Measurements from ENCODE around the gene RPL3. TPM values are rescaled to one million over a fixed set of nuclear protein-coding genes. Genes with fewer than 3 reads are reported as not detected.

Gene RPL3
- total RNA-seq, 1 experiment from 2014 or later: 1,699 TPM

DNA sequence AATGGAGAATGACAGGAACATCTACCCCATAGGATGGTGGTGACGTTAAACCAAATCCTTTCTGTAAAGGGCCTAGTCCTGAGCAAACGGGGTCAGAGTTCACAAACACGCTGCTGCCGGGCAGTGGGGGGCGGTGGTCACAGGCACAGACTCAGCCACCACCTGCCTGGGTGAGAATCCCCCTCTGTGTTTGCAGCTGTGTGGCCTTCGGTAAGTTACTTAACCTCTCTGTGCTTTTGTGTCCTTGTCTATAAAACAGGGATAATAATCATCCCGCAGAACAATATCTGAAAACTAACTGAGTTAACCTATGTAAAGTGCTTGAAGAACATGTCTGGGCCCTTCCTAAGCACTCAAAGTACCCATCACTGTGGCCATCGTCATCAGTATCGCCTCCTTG is 48.6 kb downstream of the RPL3 start:
- no peaks in the 10 kb centered on the region for H3K27me3 ChIP-seq (ENCODE audit: insufficient read depth, low read depth)
- no peaks in the 10 kb centered on the region for H3K36me3 ChIP-seq (ENCODE audit: low read depth)
- no TSS peak for BruUV-seq (replicated peaks)
- peaks cover 22% of the 10 kb centered on the region for H3K4me1 ChIP-seq (replicated peaks; ENCODE audit: insufficient read depth)
- no peak overlapping the region for H2AFZ ChIP-seq
- H3K27ac ChIP-seq: no peak overlapping the region
- H4K20me1 ChIP-seq (ENCODE audit: insufficient read depth): no peaks in the 10 kb centered on the region
- POLR2A ChIA-PET (ENCODE audit: unreplicated experiment): no interaction called here
- H3K9me2 ChIP-seq (ENCODE audit: insufficient read depth): no peaks in the 10 kb centered on the region
- no peaks in the 10 kb centered on the region for H3K79me2 ChIP-seq (ENCODE audit: low read depth)
- intact Hi-C loops (cut with micrococcal nuclease; ENCODE audit: unreplicated experiment): no loop called here
- no peak overlapping the region for H3K4me2 ChIP-seq
- peaks cover 38% of the 10 kb centered on the region for H3F3A ChIP-seq (ENCODE audit: insufficient read depth, low read depth)
- H3K9me3 ChIP-seq (ENCODE audit: insufficient read depth, low read depth): no peaks in the 10 kb centered on the region
- DNase-seq: no peak
- no peak overlapping the region for H3K4me3 ChIP-seq
- CTCF ChIA-PET: no interaction called here
- TF ChIP-seq, protein P1, sequence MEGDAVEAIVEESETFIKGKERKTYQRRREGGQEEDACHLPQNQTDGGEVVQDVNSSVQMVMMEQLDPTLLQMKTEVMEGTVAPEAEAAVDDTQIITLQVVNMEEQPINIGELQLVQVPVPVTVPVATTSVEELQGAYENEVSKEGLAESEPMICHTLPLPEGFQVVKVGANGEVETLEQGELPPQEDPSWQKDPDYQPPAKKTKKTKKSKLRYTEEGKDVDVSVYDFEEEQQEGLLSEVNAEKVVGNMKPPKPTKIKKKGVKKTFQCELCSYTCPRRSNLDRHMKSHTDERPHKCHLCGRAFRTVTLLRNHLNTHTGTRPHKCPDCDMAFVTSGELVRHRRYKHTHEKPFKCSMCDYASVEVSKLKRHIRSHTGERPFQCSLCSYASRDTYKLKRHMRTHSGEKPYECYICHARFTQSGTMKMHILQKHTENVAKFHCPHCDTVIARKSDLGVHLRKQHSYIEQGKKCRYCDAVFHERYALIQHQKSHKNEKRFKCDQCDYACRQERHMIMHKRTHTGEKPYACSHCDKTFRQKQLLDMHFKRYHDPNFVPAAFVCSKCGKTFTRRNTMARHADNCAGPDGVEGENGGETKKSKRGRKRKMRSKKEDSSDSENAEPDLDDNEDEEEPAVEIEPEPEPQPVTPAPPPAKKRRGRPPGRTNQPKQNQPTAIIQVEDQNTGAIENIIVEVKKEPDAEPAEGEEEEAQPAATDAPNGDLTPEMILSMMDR (conservative IDR thresholded peaks at IDR 0.05): no peak
- no peak for TF ChIP-seq EZH2 (IDR thresholded peaks at IDR 0.05; ENCODE audit: low read depth)

DNA sequence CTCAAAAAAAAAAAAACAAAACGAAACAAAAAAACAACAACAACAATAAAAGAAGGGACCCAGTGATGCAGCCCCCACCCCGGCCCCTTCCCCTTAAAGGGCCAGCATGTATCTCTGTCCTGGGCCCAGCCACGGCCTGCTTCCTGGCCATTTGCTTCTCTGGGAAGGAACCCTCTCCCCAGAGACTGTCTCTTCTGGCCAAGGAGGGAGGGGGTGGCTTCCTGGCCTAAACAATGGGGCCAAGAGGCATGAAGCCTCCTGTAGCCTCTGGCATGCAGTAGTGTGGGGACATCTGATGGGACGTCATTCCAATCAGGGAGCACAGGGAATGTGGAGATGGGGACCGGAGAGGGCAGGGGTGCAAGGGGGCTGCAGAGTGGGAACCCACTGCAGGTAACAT is 49.1 kb downstream of the RPL3 start:
- intact Hi-C loops (cut with micrococcal nuclease; ENCODE audit: unreplicated experiment): no loop called here
- no peak for DNase-seq
- no peaks in the 10 kb centered on the region for H4K20me1 ChIP-seq (ENCODE audit: insufficient read depth)
- H3K27ac ChIP-seq: no peak overlapping the region
- no peaks in the 10 kb centered on the region for H3K79me2 ChIP-seq (ENCODE audit: low read depth)
- POLR2A ChIA-PET (ENCODE audit: unreplicated experiment): no interaction called here
- H3F3A ChIP-seq (ENCODE audit: insufficient read depth, low read depth): peaks cover 40% of the 10 kb centered on the region
- H3K4me2 ChIP-seq: no peak overlapping the region
- H3K27me3 ChIP-seq (ENCODE audit: insufficient read depth, low read depth): no peaks in the 10 kb centered on the region
- H2AFZ ChIP-seq: no peak overlapping the region
- TF ChIP-seq EZH2 (IDR thresholded peaks at IDR 0.05; ENCODE audit: low read depth): no peak
- TF ChIP-seq, protein P1 (conservative IDR thresholded peaks at IDR 0.05): no peak
- peaks cover 22% of the 10 kb centered on the region for H3K4me1 ChIP-seq (replicated peaks; ENCODE audit: insufficient read depth)
- H3K36me3 ChIP-seq (ENCODE audit: low read depth): no peaks in the 10 kb centered on the region
- CTCF ChIA-PET: no interaction called here
- no peak overlapping the region for H3K4me3 ChIP-seq
- no peaks in the 10 kb centered on the region for H3K9me2 ChIP-seq (ENCODE audit: insufficient read depth)
- H3K9me3 ChIP-seq (ENCODE audit: insufficient read depth, low read depth): no peaks in the 10 kb centered on the region
- BruUV-seq (replicated peaks): no TSS peak

DNA sequence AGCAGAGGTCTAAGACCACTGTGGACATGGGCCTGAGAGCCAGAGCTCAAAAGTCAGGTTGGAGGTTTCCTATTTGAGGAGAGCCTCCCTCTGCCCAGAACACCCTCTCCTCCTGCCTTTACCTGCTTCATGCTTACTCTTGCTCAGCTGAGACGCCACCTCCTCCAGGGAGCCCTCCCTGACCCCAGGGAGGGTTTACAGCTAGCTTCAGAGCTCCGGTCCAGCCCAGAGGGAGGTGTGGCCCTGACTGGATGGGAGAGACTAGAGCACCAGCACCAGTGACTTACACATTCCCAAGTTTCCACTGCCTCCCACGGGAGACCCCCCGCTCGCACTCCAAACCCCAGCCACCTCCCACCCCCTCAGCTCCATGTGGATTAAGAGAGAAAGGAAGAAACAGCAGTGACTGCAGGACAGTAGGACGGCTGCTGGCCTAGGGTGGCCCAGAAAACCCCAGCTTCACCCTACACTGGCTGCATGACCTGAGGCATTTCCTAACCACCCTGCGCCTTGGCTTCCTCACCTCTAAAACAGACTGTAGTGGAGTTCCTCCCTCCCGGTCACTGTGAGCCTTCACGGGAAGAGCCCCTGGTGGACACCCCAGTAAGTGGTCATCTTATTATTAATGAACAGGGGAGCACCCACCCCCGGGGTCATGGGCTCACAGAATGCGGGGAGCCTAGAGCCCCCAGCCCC is 50.2 kb downstream of the RPL3 start:
- no TSS peak for BruUV-seq (replicated peaks)
- intact Hi-C loops (cut with micrococcal nuclease; ENCODE audit: unreplicated experiment): no loop called here
- ChIA-PET POLR2A (ENCODE audit: unreplicated experiment) (no interaction called here), CTCF (interaction anchor here (0.6 kb wide), 1 partner anchor 145 kb away, joined by 12 read pairs; no protein-coding TSS in a partner anchor)
- H3K4me2 ChIP-seq: no peak overlapping the region
- H3K27me3 ChIP-seq (ENCODE audit: insufficient read depth, low read depth): no peaks in the 10 kb centered on the region
- H3K9me2 ChIP-seq (ENCODE audit: insufficient read depth): no peaks in the 10 kb centered on the region
- no peaks in the 10 kb centered on the region for H3K36me3 ChIP-seq (ENCODE audit: low read depth)
- no peak for DNase-seq
- peaks cover 22% of the 10 kb centered on the region for H3K4me1 ChIP-seq (replicated peaks; ENCODE audit: insufficient read depth)
- peaks cover 40% of the 10 kb centered on the region for H3F3A ChIP-seq (ENCODE audit: insufficient read depth, low read depth)
- no peak for TF ChIP-seq EZH2 (IDR thresholded peaks at IDR 0.05; ENCODE audit: low read depth)
- TF ChIP-seq, protein P1 (conservative IDR thresholded peaks at IDR 0.05): no peak
- no peak overlapping the region for H3K27ac ChIP-seq
- H2AFZ ChIP-seq: no peak overlapping the region
- H3K4me3 ChIP-seq: no peak overlapping the region
- H4K20me1 ChIP-seq (ENCODE audit: insufficient read depth): no peaks in the 10 kb centered on the region
- H3K9me3 ChIP-seq (ENCODE audit: insufficient read depth, low read depth): no peaks in the 10 kb centered on the region
- H3K79me2 ChIP-seq (ENCODE audit: low read depth): no peaks in the 10 kb centered on the region
